HepG2 (cell line): ENCODE data around the gene P2RX5. TPM values are rescaled to one million over a fixed set of nuclear protein-coding genes. Genes with fewer than 3 reads are reported as not detected.

Source experiments
- ARNTL ChIP-seq: sonication (generic); formaldehyde crosslinking; IDR thresholded peaks from 2 replicates; pipeline ENCODE4 v1.4.0; 2020; ENCODE audit warnings: mild to moderate bottlenecking, missing genetic modification reagents
- KAT8 ChIP-seq: IDR thresholded peaks from 2 replicates; pipeline ENCODE4 v1.6.1; 2016; ENCODE audit warnings: missing genetic modification reagents, missing compliant biosample characterization
- MAFF ChIP-seq: IDR thresholded peaks from 2 replicates; pipeline ENCODE4 v1.6.1; 2011; ENCODE audit warnings: low read depth, low read length, improper control_type of control experiment
- POLR2A ChIP-seq, 2 experiments: IDR thresholded peaks; 2 replicates each; pipeline ENCODE4 v1.6.1; 2011; ENCODE audit warnings: low read depth in 2 of 2, low read length in 2 of 2, mild to moderate bottlenecking in 1 of 2, moderate library complexity in 1 of 2; ENCODE audit not compliant: insufficient read depth in 1 of 2
- REPIN1 ChIP-seq: sonication (generic); formaldehyde crosslinking; IDR thresholded peaks from 2 replicates; pipeline ENCODE4 v1.8.0; 2022; ENCODE audit warnings: missing genetic modification reagents, low read depth, mild to moderate bottlenecking, borderline replicate concordance
- TARDBP ChIP-seq: sonication (generic); formaldehyde crosslinking; IDR thresholded peaks from 2 replicates; pipeline ENCODE4 v1.8.0; 2022; ENCODE audit warnings: mild to moderate bottlenecking, missing genetic modification reagents
- U2AF2 ChIP-seq: fragments of 200-400 bp; formaldehyde crosslinking; IDR thresholded peaks from 2 replicates; pipeline ENCODE4 v1.6.1; 2017; ENCODE audit warnings: low read depth, mild to moderate bottlenecking, low read length
- ZNF232 ChIP-seq: sonication (generic); formaldehyde crosslinking; IDR thresholded peaks from 2 replicates; pipeline ENCODE4 v1.4.0; 2020; ENCODE audit warnings: missing genetic modification reagents, borderline replicate concordance
- ZNF331 ChIP-seq: sonication (generic); formaldehyde crosslinking; IDR thresholded peaks from 2 replicates; pipeline ENCODE4 v1.4.0; 2020; ENCODE audit warnings: missing genetic modification reagents
- ZNF430 ChIP-seq: sonication (generic); formaldehyde crosslinking; IDR thresholded peaks from 2 replicates; pipeline ENCODE4 v1.9.0; 2021; ENCODE audit warnings: mild to moderate bottlenecking, missing genetic modification reagents
- ZNF563 ChIP-seq: sonication (generic); formaldehyde crosslinking; IDR thresholded peaks from 2 replicates; pipeline ENCODE4 v1.8.0; 2022; ENCODE audit warnings: mild to moderate bottlenecking, moderate library complexity, missing genetic modification reagents
- ZNF569 ChIP-seq: sonication (generic); formaldehyde crosslinking; IDR thresholded peaks from 2 replicates; pipeline ENCODE4 v1.5.0; 2020; ENCODE audit warnings: mild to moderate bottlenecking, missing genetic modification reagents, moderate library complexity, borderline replicate concordance
- ZNF7 ChIP-seq: IDR thresholded peaks from 2 replicates; pipeline ENCODE4 v1.6.1; 2016; ENCODE audit warnings: missing biosample characterization, missing genetic modification reagents
- ZNF878 ChIP-seq: sonication (generic); formaldehyde crosslinking; IDR thresholded peaks from 2 replicates; pipeline ENCODE4 v1.8.1; 2023; ENCODE audit warnings: mild to moderate bottlenecking, missing genetic modification reagents, moderate library complexity
- polyA plus RNA-seq, 8 experiments: library from polyadenylated mRNA; depleted of rRNA in 3 of 8; stranded (reverse) in 7 of 8; unstranded in 1 of 8; fragments of >200 nt; fragmentation: Illumina TruSeq in 4 of 8; extraction: Trizol in 4 of 8; gene quantifications; 2 replicates each; pipeline versions ENCODE4 v1.2.1 to v1.2.3, GENCODE V29; 2011 to 2016; ENCODE audit warnings: low read depth in 4 of 8, missing spikeins in 1 of 8, mixed read lengths in 1 of 8; ENCODE audit not compliant: insufficient read depth in 1 of 8
- total RNA-seq, 5 experiments: library from RNA; depleted of rRNA; stranded (reverse); fragments of >200 nt; fragmentation: Illumina TruSeq; extraction: Trizol; gene quantifications; 2 replicates each; pipeline ENCODE4 v1.2.3, GENCODE V29; 2016; ENCODE audit warnings: low read depth in 1 of 5
- TF ChIP-seq, protein P1 (sequence below): IDR thresholded peaks from 2 replicates; pipeline ENCODE4 v1.6.1; 2018; ENCODE audit warnings: missing genetic modification reagents
- TF ChIP-seq, protein P2 (sequence below): sonication (generic); formaldehyde crosslinking; IDR thresholded peaks from 2 replicates; pipeline ENCODE4 v1.8.0; 2022; ENCODE audit warnings: mild to moderate bottlenecking, missing genetic modification reagents, borderline replicate concordance
- TF ChIP-seq, protein P3 (sequence below), 2 experiments: sonication (generic) in 1 of 2; formaldehyde crosslinking in 1 of 2; IDR thresholded peaks; 2 replicates each; pipeline versions ENCODE4 v1.4.0 to v1.6.1; 2018 to 2020; ENCODE audit warnings: missing genetic modification reagents in 2 of 2, borderline replicate concordance in 1 of 2, low read depth in 1 of 2, mild to moderate bottlenecking in 1 of 2, missing biosample characterization in 1 of 2
- TF ChIP-seq, protein P4 (sequence below): sonication (generic); formaldehyde crosslinking; IDR thresholded peaks from 2 replicates; pipeline ENCODE4 v1.5.1; 2020; ENCODE audit warnings: mild to moderate bottlenecking, missing genetic modification reagents

The P2RX5 gene
- total and polyA plus RNA-seq, 2 of the 13 experiments (the other 11 are each of a cell fraction or from before 2014, with no cell fraction given), result 0.95 to 1.7 TPM

DNA sequence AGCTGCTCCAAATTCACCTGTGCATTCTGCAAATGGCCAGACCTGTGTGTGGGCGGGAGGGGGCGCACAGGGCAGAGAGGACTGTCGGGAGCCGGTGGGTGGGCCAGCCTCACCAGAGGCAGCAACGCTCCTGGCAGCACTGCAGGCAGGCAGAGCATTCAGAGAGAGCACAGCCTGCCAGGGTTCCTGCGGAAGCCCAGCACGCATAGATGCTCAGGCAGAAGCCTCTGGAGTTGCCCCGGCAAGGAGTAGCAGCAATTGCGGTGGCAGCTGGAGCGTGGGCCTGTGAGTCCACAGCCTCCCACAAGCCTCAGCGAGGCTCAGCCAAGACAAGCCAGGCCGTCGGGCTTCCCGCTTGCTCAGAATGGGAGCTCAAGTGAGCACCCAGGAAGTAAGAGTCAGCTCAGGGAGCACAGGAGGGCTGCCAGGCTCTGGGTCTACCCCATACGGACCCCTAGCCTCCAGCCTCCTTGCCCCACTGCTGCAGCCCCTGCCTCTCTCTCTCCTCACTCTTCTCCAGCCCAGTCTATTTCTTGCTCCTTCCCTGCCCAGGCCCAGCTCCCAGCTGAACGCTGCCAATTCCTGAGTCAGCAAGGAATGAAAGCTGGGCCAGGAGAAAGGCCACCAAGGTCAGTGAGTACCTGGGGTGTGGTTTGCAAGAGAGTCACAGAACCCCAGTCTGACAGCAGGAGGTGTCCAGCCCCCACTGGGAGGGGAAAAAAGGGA, 17.7 kb downstream of the P2RX5 start (continued):
- TF ChIP-seq ZNF430 (CRISPR knock-in tag) (peak; percentile 38; the same call in 1 of the 2 replicates), MAFF (peak; percentile 68), ZNF331 (0 out of 2 replicates have a peak, but pooled peaks have one; percentile 15), ZNF569 (CRISPR knock-in tag) (no peak), U2AF2 (no peak), POLR2A (IDR thresholded peaks at IDR 0.05; ENCODE audit: insufficient read depth in 1 of 2, low read depth in 2 of 2, low read length in 2 of 2) (peak in 1 of 2 experiments; percentile 52; a peak in 1 of 4 replicates), REPIN1 (CRISPR knock-in tag) (no peak), ZNF878 (CRISPR knock-in tag) (no peak), ZNF232 (CRISPR knock-in tag) (no peak), ARNTL (CRISPR knock-in tag) (no peak), ZNF7 (CRISPR knock-in tag) (peak; percentile 93), TARDBP (CRISPR knock-in tag) (no peak), ZNF563 (CRISPR knock-in tag) (peak; percentile 73), KAT8 (CRISPR knock-in tag) (0 out of 2 replicates have a peak, but pooled peaks have one; percentile 22)
- TF ChIP-seq, protein P1, sequence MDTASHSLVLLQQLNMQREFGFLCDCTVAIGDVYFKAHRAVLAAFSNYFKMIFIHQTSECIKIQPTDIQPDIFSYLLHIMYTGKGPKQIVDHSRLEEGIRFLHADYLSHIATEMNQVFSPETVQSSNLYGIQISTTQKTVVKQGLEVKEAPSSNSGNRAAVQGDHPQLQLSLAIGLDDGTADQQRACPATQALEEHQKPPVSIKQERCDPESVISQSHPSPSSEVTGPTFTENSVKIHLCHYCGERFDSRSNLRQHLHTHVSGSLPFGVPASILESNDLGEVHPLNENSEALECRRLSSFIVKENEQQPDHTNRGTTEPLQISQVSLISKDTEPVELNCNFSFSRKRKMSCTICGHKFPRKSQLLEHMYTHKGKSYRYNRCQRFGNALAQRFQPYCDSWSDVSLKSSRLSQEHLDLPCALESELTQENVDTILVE (CRISPR knock-in tag), result no peak
- TF ChIP-seq, protein P2, sequence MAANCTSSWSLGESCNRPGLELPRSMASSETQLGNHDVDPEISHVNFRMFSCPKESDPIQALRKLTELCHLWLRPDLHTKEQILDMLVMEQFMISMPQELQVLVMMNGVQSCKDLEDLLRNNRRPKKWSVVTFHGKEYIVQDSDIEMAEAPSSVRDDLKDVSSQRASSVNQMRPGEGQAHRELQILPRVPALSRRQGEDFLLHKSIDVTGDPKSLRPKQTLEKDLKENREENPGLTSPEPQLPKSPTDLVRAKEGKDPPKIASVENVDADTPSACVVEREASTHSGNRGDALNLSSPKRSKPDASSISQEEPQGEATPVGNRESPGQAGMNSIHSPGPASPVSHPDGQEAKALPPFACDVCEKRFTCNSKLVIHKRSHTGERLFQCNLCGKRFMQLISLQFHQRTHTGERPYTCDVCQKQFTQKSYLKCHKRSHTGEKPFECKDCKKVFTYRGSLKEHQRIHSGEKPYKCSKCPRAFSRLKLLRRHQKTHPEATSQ, result no peak
- TF ChIP-seq, protein P3, sequence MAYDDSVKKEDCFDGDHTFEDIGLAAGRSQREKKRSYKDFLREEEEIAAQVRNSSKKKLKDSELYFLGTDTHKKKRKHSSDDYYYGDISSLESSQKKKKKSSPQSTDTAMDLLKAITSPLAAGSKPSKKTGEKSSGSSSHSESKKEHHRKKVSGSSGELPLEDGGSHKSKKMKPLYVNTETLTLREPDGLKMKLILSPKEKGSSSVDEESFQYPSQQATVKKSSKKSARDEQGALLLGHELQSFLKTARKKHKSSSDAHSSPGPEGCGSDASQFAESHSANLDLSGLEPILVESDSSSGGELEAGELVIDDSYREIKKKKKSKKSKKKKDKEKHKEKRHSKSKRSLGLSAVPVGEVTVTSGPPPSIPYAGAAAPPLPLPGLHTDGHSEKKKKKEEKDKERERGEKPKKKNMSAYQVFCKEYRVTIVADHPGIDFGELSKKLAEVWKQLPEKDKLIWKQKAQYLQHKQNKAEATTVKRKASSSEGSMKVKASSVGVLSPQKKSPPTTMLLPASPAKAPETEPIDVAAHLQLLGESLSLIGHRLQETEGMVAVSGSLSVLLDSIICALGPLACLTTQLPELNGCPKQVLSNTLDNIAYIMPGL (CRISPR knock-in tag; IDR thresholded peaks at IDR 0.05; ENCODE audit: borderline replicate concordance in 1 of 2, low read depth in 1 of 2), result peak; percentile 38 to 62; a peak in 3 of 4 replicates
- TF ChIP-seq, protein P4, sequence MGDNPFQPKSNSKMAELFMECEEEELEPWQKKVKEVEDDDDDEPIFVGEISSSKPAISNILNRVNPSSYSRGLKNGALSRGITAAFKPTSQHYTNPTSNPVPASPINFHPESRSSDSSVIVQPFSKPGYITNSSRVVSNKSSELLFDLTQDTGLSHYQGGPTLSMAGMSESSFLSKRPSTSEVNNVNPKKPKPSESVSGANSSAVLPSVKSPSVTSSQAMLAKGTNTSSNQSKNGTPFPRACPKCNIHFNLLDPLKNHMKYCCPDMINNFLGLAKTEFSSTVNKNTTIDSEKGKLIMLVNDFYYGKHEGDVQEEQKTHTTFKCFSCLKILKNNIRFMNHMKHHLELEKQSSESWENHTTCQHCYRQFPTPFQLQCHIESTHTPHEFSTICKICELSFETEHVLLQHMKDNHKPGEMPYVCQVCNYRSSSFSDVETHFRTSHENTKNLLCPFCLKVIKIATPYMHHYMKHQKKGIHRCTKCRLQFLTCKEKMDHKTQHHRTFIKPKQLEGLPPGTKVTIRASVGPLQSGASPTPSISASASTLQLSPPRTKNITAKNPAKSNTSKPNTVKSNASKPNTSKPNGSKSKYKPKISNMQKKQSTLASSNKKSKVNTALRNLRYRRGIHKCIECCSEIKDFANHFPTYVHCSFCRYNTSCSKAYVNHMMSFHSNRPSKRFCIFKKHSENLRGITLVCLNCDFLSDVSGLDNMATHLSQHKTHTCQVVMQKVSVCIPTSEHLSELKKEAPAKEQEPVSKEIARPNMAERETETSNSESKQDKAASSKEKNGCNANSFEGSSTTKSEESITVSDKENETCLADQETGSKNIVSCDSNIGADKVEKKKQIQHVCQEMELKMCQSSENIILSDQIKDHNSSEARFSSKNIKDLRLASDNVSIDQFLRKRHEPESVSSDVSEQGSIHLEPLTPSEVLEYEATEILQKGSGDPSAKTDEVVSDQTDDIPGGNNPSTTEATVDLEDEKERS (CRISPR knock-in tag), result peak; percentile 40; the same call in 1 of the 2 replicates
